Measurements from ENCODE around the gene HNRNPM. TPM values are rescaled to one million over a fixed set of nuclear protein-coding genes. Genes with fewer than 3 reads are reported as not detected.

HNRNPM gene
- total RNA-seq, 2 donors from 2014 or later: 117 to 155 TPM

DNA sequence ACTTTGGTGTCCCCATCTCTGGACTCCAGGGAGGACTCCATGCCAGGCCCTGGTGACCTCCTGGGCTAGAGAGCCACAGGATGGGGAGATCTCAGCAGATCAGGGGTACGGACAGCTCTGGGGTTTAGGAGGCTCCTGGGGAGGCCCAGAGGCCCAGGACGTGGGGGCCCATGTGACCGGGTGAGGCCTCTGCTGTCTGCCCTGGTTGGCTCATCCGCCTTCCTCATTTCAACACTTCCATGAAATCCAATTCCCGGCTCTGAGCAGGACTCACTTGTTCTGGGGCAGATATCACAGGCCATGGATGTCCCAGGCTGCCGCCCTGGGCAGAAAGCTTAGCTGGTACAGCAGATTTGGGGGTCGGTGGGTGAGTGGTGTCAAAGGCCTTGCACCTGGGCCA is 58.7 kb downstream of the HNRNPM start:
- H3K27ac ChIP-seq: no peak overlapping the region

DNA sequence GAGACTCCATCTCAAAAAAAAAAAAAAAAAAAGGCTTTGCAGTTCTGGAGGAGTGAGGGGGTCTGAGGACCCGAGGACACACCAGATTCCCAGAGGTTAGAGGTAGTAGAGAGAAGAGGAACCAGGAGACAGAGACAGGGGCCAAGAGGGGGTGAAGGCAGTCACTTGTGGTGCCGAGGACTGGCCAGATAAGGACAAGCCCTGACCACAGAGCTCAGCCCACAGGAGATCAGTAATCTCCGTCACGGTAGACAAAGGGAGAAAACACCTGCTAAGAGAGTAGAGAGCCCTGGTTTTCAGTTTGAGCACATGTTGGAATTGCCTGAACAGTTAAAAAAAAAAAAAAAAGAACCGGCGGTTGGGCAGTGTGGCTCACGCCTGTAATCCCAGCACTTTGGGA is 59.4 kb downstream of the HNRNPM start:
- no peak overlapping the region for H3K27ac ChIP-seq
- H3K27me3 ChIP-seq (replicated peaks; ENCODE audit: insufficient read depth): no peaks in the 10 kb centered on the region
- ATAC-seq (ENCODE audit: insufficient number of reproducible peaks, low FRiP score, low read depth) (no peak), DNase-seq (ENCODE audit: low spot score) (no peak)
- TF ChIP-seq, protein P1, sequence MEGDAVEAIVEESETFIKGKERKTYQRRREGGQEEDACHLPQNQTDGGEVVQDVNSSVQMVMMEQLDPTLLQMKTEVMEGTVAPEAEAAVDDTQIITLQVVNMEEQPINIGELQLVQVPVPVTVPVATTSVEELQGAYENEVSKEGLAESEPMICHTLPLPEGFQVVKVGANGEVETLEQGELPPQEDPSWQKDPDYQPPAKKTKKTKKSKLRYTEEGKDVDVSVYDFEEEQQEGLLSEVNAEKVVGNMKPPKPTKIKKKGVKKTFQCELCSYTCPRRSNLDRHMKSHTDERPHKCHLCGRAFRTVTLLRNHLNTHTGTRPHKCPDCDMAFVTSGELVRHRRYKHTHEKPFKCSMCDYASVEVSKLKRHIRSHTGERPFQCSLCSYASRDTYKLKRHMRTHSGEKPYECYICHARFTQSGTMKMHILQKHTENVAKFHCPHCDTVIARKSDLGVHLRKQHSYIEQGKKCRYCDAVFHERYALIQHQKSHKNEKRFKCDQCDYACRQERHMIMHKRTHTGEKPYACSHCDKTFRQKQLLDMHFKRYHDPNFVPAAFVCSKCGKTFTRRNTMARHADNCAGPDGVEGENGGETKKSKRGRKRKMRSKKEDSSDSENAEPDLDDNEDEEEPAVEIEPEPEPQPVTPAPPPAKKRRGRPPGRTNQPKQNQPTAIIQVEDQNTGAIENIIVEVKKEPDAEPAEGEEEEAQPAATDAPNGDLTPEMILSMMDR (IDR thresholded peaks at IDR 0.05): no peak
- no peaks in the 10 kb centered on the region for H3K9me3 ChIP-seq
- H3K4me3 ChIP-seq: no peak overlapping the region
- peaks cover 3 to 15% of the 10 kb centered on the region in 2 donors for H3K4me1 ChIP-seq (ENCODE audit: control insufficient read depth in 1 of 2, low read depth in 2 of 2)
- no peaks in the 10 kb centered on the region for H3K36me3 ChIP-seq

More for the DNA sequence above, 58.7 kb downstream of the HNRNPM start:
- H3K36me3 ChIP-seq: no peaks in the 10 kb centered on the region
- DNase-seq (ENCODE audit: low spot score): no peak
- no peak overlapping the region for H3K4me3 ChIP-seq
- H3K9me3 ChIP-seq: no peaks in the 10 kb centered on the region
- H3K4me1 ChIP-seq (ENCODE audit: control insufficient read depth in 1 of 2, low read depth in 2 of 2): peaks cover 3 to 15% of the 10 kb centered on the region in 2 donors
- H3K27me3 ChIP-seq (replicated peaks; ENCODE audit: insufficient read depth): no peaks in the 10 kb centered on the region
- TF ChIP-seq, protein P1 (IDR thresholded peaks at IDR 0.05): no peak
- no peak for ATAC-seq (ENCODE audit: insufficient number of reproducible peaks, low FRiP score, low read depth)

DNA sequence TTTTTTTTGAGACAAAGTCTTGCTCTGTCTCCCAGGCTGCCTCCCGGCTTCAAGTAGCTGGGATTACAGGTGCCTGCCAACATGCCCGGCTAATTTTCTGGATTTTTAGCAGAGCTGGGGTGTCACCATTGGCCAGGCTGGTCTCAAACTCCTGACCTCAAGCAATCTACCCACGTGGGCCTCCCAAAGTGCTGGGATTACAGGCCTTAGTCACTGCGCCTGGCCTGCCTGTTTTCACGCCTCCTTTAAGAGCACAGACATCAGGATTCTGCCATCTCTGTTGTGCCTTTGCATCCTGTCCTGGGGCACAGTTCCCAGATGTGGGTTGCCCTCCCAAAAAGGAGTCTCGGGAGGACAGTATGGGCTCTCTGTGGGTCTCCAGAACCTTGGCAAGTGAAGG is 60.1 kb downstream of the HNRNPM start:
- Histone ChIP-seq H3K27ac (no peak overlapping the region), H3K4me1 (ENCODE audit: control insufficient read depth in 1 of 2, low read depth in 2 of 2) (peaks cover 3 to 15% of the 10 kb centered on the region in 2 donors), H3K4me3 (no peak overlapping the region), H3K36me3 (no peaks in the 10 kb centered on the region), H3K27me3 (replicated peaks; ENCODE audit: insufficient read depth) (no peaks in the 10 kb centered on the region), H3K9me3 (no peaks in the 10 kb centered on the region)
- ATAC-seq (ENCODE audit: insufficient number of reproducible peaks, low FRiP score, low read depth) (no peak), DNase-seq (ENCODE audit: low spot score) (no peak)
- TF ChIP-seq, protein P1 (IDR thresholded peaks at IDR 0.05): no peak

DNA sequence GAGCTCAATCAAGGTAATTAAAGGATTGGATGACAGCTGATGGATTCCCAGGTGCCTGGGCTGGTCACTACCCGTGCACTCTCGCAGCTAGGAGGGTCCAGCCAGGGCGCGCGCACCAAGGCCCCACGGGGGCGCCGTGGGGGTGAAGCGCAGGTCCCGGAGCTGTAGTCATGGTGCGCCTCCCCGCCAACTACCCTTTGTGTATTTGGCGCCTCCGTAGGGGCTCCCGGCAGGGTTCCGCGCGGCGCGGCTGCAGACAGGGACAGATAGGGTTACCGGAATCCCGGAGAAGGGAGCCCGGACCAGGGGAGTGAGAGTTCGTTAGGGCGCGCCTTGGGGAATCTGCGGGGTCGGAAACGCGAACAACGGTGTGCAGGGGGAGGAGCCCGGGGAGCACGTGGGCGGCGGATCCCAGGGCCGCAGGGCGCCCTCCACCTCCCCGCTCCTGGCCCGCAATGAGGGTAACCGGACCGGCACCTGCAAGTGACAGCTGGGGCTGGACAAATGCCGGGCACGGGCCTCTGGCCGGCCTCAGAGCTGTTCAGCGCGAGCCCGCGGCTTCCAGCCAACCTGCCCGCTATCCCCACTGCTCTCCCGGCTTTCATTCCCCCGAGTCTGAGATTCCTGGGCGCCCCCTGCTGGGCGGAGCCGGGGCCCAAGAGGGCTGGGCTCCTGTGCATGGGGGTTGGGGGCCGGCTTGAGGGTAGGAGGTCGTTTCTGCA is 61.1 kb downstream of the HNRNPM start:
- H3K9me3 ChIP-seq: no peaks in the 10 kb centered on the region
- ATAC-seq (ENCODE audit: insufficient number of reproducible peaks, low FRiP score, low read depth) (peak; percentile 16), DNase-seq (ENCODE audit: low spot score) (peak; percentile 31)
- peak overlapping the region; percentile 76 for H3K4me3 ChIP-seq
- no peaks in the 10 kb centered on the region for H3K27me3 ChIP-seq (replicated peaks; ENCODE audit: insufficient read depth)
- TF ChIP-seq, protein P1 (IDR thresholded peaks at IDR 0.05): peak; percentile 78
- H3K27ac ChIP-seq: no peak overlapping the region
- peaks cover 3 to 15% of the 10 kb centered on the region in 2 donors for H3K4me1 ChIP-seq (ENCODE audit: control insufficient read depth in 1 of 2, low read depth in 2 of 2)
- no peaks in the 10 kb centered on the region for H3K36me3 ChIP-seq

DNA sequence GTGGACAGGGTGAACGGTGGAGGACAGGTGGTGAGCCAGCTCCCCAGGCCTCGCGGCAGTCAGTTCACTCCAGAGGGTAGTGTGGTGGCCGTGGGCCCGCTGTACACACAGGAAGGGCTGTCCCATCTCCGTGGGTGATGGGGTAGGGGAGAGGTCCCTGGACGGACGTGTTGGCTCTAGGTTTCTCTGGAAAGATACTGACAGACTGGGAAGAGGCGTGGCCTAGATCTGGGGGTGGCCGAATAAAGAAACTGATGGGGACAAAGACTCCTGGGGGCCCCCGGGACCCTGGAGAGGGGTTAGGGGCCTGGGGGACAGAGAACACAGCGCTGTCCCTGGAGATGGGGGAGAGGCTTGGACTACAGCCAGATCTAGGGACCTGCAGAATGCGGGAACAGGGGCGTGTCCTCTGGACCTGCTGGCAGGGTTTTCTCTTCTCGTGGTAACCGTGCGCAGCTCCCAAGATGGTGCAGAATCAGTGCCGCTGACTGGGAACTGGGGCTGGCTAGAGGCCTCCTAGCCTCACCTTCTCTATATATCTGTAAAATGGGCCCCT is 61.7 kb downstream of the HNRNPM start:
- TF ChIP-seq, protein P1 (IDR thresholded peaks at IDR 0.05): no peak
- Histone ChIP-seq H3K27me3 (replicated peaks; ENCODE audit: insufficient read depth) (no peaks in the 10 kb centered on the region), H3K9me3 (no peaks in the 10 kb centered on the region), H3K4me3 (peak overlapping the region; percentile 76), H3K36me3 (no peaks in the 10 kb centered on the region), H3K4me1 (ENCODE audit: control insufficient read depth in 1 of 2, low read depth in 2 of 2) (peaks cover 3 to 15% of the 10 kb centered on the region in 2 donors), H3K27ac (no peak overlapping the region)
- peak; percentile 12 for ATAC-seq (ENCODE audit: insufficient number of reproducible peaks, low FRiP score, low read depth)
- DNase-seq (ENCODE audit: low spot score): no peak
